Neural progenitor cell (in vitro differentiated cells): ENCODE measurements around the gene ELMO1.

Source experiments
- CTCF ChIP-seq: fragments of 200-600 bp; sonication (generic); IDR thresholded peaks from 2 replicates; pipeline ENCODE4 v1.5.1; 2017; ENCODE audit warnings: antibody characterized with exemption, mild to moderate bottlenecking
- EZH2 ChIP-seq: fragments of 200-600 bp; sonication (generic); IDR thresholded peaks from 2 replicates; pipeline ENCODE4 v1.6.1; 2017; ENCODE audit warnings: antibody characterized with exemption, mild to moderate bottlenecking, moderate library complexity
- EZH2phosphoT487 ChIP-seq: fragments of 200-600 bp; sonication (generic); IDR thresholded peaks from 2 replicates; pipeline ENCODE4 v1.6.1; 2017; ENCODE audit warnings: antibody characterized with exemption

GRCh38 chr7:36898186-36898585 lies 550.5 kb downstream of the ELMO1 start:
- no peak for TF ChIP-seq CTCF
- no peak for TF ChIP-seq EZH2
- no peak for TF ChIP-seq EZH2phosphoT487
